Mucosa of rectum (tissue), 2 donors: ENCODE measurements around the gene UNC5A.

Experiments
- H3K27ac ChIP-seq, 2 donors: one replicate each; pipeline ENCODE4 v1.7.0; 2013; ENCODE audit warnings: inconsistent platforms in 2 of 2, low read depth in 2 of 2, low read length in 2 of 2
- H3K27me3 ChIP-seq, 2 donors: one replicate each; pipeline ENCODE4 v1.7.0; 2013; ENCODE audit warnings: low read length in 2 of 2; ENCODE audit not compliant: control insufficient read depth in 2 of 2, insufficient read depth in 2 of 2
- H3K36me3 ChIP-seq, 2 donors: one replicate each; pipeline ENCODE4 v1.7.0; 2013; ENCODE audit warnings: low read length in 2 of 2; ENCODE audit not compliant: control insufficient read depth in 2 of 2, insufficient read depth in 2 of 2
- H3K4me1 ChIP-seq, 2 donors: one replicate each; pipeline ENCODE4 v1.7.0; 2013; ENCODE audit warnings: low read length in 2 of 2, mild to moderate bottlenecking in 1 of 2; ENCODE audit not compliant: control insufficient read depth in 2 of 2, insufficient read depth in 2 of 2
- H3K4me3 ChIP-seq, 2 donors: one replicate each; pipeline ENCODE4 v1.7.0; 2013; ENCODE audit warnings: low read length in 2 of 2
- H3K9ac ChIP-seq, 2 donors: one replicate each; pipeline ENCODE4 v1.7.0; 2013; ENCODE audit warnings: low read length in 2 of 2, low read depth in 1 of 2, mild to moderate bottlenecking in 1 of 2
- H3K9me3 ChIP-seq, 2 donors: one replicate each; pipeline ENCODE4 v1.7.0; 2013; ENCODE audit warnings: low read length in 2 of 2; ENCODE audit not compliant: control insufficient read depth in 2 of 2
- donor health status: healthy.
- donor health status: Normal muscosa, but diverticular disease.

The UNC5A gene

GRCh38 chr5:176800024-176800423 is 10.3 kb upstream of the UNC5A start:
- H3K27ac ChIP-seq = no peak overlapping the region
- H3K9ac ChIP-seq = no peak overlapping the region
- H3K4me3 ChIP-seq = no peak overlapping the region
- H3K4me1 ChIP-seq = no peaks in the 10 kb centered on the region
- no peaks in the 10 kb centered on the region for H3K9me3 ChIP-seq
- H3K27me3 ChIP-seq = peaks cover 5 to 8% of the 10 kb centered on the region in 2 donors
- H3K36me3 ChIP-seq = no peaks in the 10 kb centered on the region

- H3K9me3 ChIP-seq = no peaks in the 10 kb centered on the region
- no peak overlapping the region for H3K27ac ChIP-seq
- peaks cover 0 to 7% of the 10 kb centered on the region in 2 donors for H3K27me3 ChIP-seq
- H3K4me3 ChIP-seq = no peak overlapping the region
- no peak overlapping the region for H3K9ac ChIP-seq
- no peaks in the 10 kb centered on the region for H3K36me3 ChIP-seq
- H3K4me1 ChIP-seq = no peaks in the 10 kb centered on the region
Observed at GRCh38 chr5:176802116-176802784, 8.1 kb upstream of the UNC5A start.

GRCh38 chr5:176803068-176803942 is 7.1 kb upstream of the UNC5A start:
- Histone ChIP-seq H3K9me3 (no peaks in the 10 kb centered on the region), H3K9ac (no peak overlapping the region), H3K4me1 (no peaks in the 10 kb centered on the region), H3K27me3 (peaks cover 0 to 7% of the 10 kb centered on the region in 2 donors), H3K4me3 (no peak overlapping the region), H3K27ac (no peak overlapping the region), H3K36me3 (no peaks in the 10 kb centered on the region)

- H3K27me3 ChIP-seq = peaks cover 5 to 9% of the 10 kb centered on the region in 2 donors
- H3K9ac ChIP-seq = no peak overlapping the region
- H3K27ac ChIP-seq = no peak overlapping the region
Observed at GRCh38 chr5:176803943-176804498, 6.3 kb upstream of the UNC5A start.

GRCh38 chr5:176806137-176806536 is 4.2 kb upstream of the UNC5A start:
- Histone ChIP-seq H3K36me3 (no peaks in the 10 kb centered on the region), H3K9me3 (no peaks in the 10 kb centered on the region), H3K4me3 (no peak overlapping the region), H3K4me1 (no peaks in the 10 kb centered on the region), H3K9ac (no peak overlapping the region), H3K27me3 (peaks cover 14 to 15% of the 10 kb centered on the region in 2 donors), H3K27ac (no peak overlapping the region)

More at GRCh38 chr5:176803943-176804498, 6.3 kb upstream of the UNC5A start:
- H3K36me3 ChIP-seq = no peaks in the 10 kb centered on the region
- H3K4me1 ChIP-seq = no peaks in the 10 kb centered on the region
- H3K9me3 ChIP-seq = no peaks in the 10 kb centered on the region
- no peak overlapping the region for H3K4me3 ChIP-seq

GRCh38 chr5:176809544-176810080 is 747 bp upstream of the UNC5A start:
- H3K9me3 ChIP-seq = no peaks in the 10 kb centered on the region
- no peaks in the 10 kb centered on the region for H3K36me3 ChIP-seq
- H3K9ac ChIP-seq = no peak overlapping the region
- no peak overlapping the region for H3K4me3 ChIP-seq
- no peak overlapping the region for H3K27ac ChIP-seq
- H3K27me3 ChIP-seq = peaks cover 34 to 35% of the 10 kb centered on the region in 2 donors
- H3K4me1 ChIP-seq = no peaks in the 10 kb centered on the region

- H3K36me3 ChIP-seq = no peaks in the 10 kb centered on the region
- H3K4me1 ChIP-seq = no peaks in the 10 kb centered on the region
- no peaks in the 10 kb centered on the region for H3K9me3 ChIP-seq
- H3K27me3 ChIP-seq = peaks cover 42% of the 10 kb centered on the region in 2 donors
- no peak overlapping the region for H3K27ac ChIP-seq
- no peak overlapping the region for H3K4me3 ChIP-seq
- no peak overlapping the region for H3K9ac ChIP-seq
Observed at GRCh38 chr5:176810687-176811501, 535 bp downstream of the UNC5A start.

- Histone ChIP-seq H3K4me3 (no peak overlapping the region), H3K36me3 (no peaks in the 10 kb centered on the region), H3K9ac (no peak overlapping the region)
Observed at GRCh38 chr5:176812269-176813259, 2.2 kb downstream of the UNC5A start.

More at GRCh38 chr5:176812269-176813259, 2.2 kb downstream of the UNC5A start:
- H3K27ac ChIP-seq = no peak overlapping the region
- no peaks in the 10 kb centered on the region for H3K4me1 ChIP-seq
- peaks cover 46 to 52% of the 10 kb centered on the region in 2 donors for H3K27me3 ChIP-seq
- H3K9me3 ChIP-seq = no peaks in the 10 kb centered on the region
